HepG2 (cell line): ENCODE results near the gene LGR6. TPM values are rescaled to one million over a fixed set of nuclear protein-coding genes. Genes with fewer than 3 reads are reported as not detected.

Experiments
- ATAC-seq: fragments of 200-7000 bp; cut with Tn5 transposase; 3 replicates; pipeline ENCODE4 v1.9.1; 2020; ENCODE audit warnings: mild to moderate bottlenecking, moderate library complexity
- BruUV-seq: library from RNA; stranded (reverse); fragments of 400-500 nt; replicated peaks from 2 replicates; lab custom pipeline; 2021; lab: Mats Ljungman, UMichigan
- CTCF ChIA-PET: fragments of 300-600 bp; formaldehyde crosslinking; extraction: SDS; loops from one replicate; lab custom pipeline; 2021; ENCODE audit warnings: low total read pairs, inconsistent platforms, low intra/inter-chr PET ratio; lab: Yijun Ruan, JAX
- POLR2A ChIA-PET: fragments of 350-600 bp; sonication (Branson Sonifier 250); formaldehyde crosslinking; loops from one replicate; lab custom pipeline; 2020; ENCODE audit warnings: antibody characterized with exemption, inconsistent platforms; lab: Yijun Ruan, JAX
- DNase-seq: peaks from one replicate; pipeline ENCODE4 v3.0.0-alpha.2; 2015; ENCODE audit warnings: low spot score
- FAIRE-seq: peaks from 3 replicates; lab custom pipeline; 2011; peaks lifted over from hg19 to GRCh38; lab: Jason Lieb, UNC
- H2AFZ ChIP-seq: one replicate; pipeline ENCODE4 v1.6.1; 2011; ENCODE audit warnings: low read length, inconsistent platforms
- H3K27ac ChIP-seq: fragments of 300-600 bp; 3 replicates; pipeline ENCODE4 v1.8.0; 2011; ENCODE audit warnings: mixed run types, mild to moderate bottlenecking, mixed read lengths, low read length, inconsistent platforms; ENCODE audit not compliant: insufficient read depth; ENCODE audit errors: extremely low read length
- H3K27me3 ChIP-seq, 2 experiments: fragments of 200-600 bp in 1 of 2; 2 replicates in 1 of 2; 3 replicates in 1 of 2; pipeline versions ENCODE4 v1.6.0 to v1.8.0; 2011; ENCODE audit warnings: low read length in 2 of 2, mild to moderate bottlenecking in 2 of 2, moderate library complexity in 2 of 2, inconsistent platforms in 1 of 2; ENCODE audit not compliant: insufficient read depth in 2 of 2, control insufficient read depth in 1 of 2
- H3K36me3 ChIP-seq, 2 experiments: fragments of 200-600 bp in 1 of 2; replicated peaks in 1 of 2; 2 replicates in 1 of 2; 3 replicates in 1 of 2; pipeline versions ENCODE4 v1.5.1 to v1.8.0; 2011; ENCODE audit warnings: low read length in 2 of 2, inconsistent platforms in 1 of 2; ENCODE audit not compliant: insufficient read depth in 2 of 2, control insufficient read depth in 1 of 2
- H3K4me1 ChIP-seq: 2 replicates; pipeline ENCODE4 v1.5.1; 2012; ENCODE audit warnings: low read length, inconsistent platforms; ENCODE audit not compliant: insufficient read depth
- H3K4me2 ChIP-seq: 2 replicates; pipeline ENCODE4 v1.6.0; 2011; ENCODE audit warnings: low read depth, low read length, inconsistent platforms
- H3K4me3 ChIP-seq, 3 experiments: fragments of 200-600 bp in 1 of 3; sonication (generic), shearing (Covaris generic) in 1 of 3; replicated peaks in 1 of 3; 2 replicates each; pipeline ENCODE4 v1.5.1; 2011 to 2016; ENCODE audit warnings: low read length in 3 of 3, inconsistent platforms in 2 of 3, low read depth in 2 of 3, mild to moderate bottlenecking in 2 of 3, control low read depth in 1 of 3, mixed read lengths in 1 of 3; ENCODE audit not compliant: insufficient read depth in 1 of 3
- H3K79me2 ChIP-seq: one replicate; pipeline ENCODE4 v1.6.1; 2011; ENCODE audit warnings: low read length, inconsistent platforms; ENCODE audit not compliant: insufficient read depth
- H3K9ac ChIP-seq: 2 replicates; pipeline ENCODE4 v1.6.0; 2011; ENCODE audit warnings: mild to moderate bottlenecking, low read depth, low read length, inconsistent platforms; ENCODE audit not compliant: insufficient read depth
- H3K9me3 ChIP-seq: 2 replicates; pipeline ENCODE4 v1.5.1; 2012; ENCODE audit warnings: mild to moderate bottlenecking, low read length
- H4K20me1 ChIP-seq: 2 replicates; pipeline ENCODE4 v1.6.0; 2011; ENCODE audit warnings: inconsistent platforms, mild to moderate bottlenecking, low read length, moderate library complexity; ENCODE audit not compliant: insufficient read depth
- MXD4 ChIP-seq: IDR thresholded peaks from 2 replicates; pipeline ENCODE4 v1.6.1; 2016; ENCODE audit warnings: mild to moderate bottlenecking, missing biosample characterization, missing genetic modification reagents
- PAX8 ChIP-seq: sonication (generic); formaldehyde crosslinking; IDR thresholded peaks from 2 replicates; pipeline ENCODE4 v1.8.0; 2022; ENCODE audit warnings: mild to moderate bottlenecking, missing genetic modification reagents, borderline replicate concordance
- RBFOX2 ChIP-seq: fragments of 200-400 bp; formaldehyde crosslinking; IDR thresholded peaks from 2 replicates; pipeline ENCODE4 v1.6.1; 2017; ENCODE audit warnings: low read depth, mild to moderate bottlenecking, low read length
- SRF ChIP-seq: IDR thresholded peaks from 2 replicates; pipeline ENCODE4 v1.6.1; 2011; ENCODE audit warnings: mild to moderate bottlenecking, low read depth, low read length, moderate library complexity
- ZBTB42 ChIP-seq: sonication (generic); formaldehyde crosslinking; IDR thresholded peaks from 2 replicates; pipeline ENCODE4 v1.5.0; 2020; ENCODE audit warnings: mild to moderate bottlenecking, missing genetic modification reagents
- ZBTB8A ChIP-seq: sonication (generic); formaldehyde crosslinking; IDR thresholded peaks from 2 replicates; pipeline ENCODE4 v1.4.0; 2020; ENCODE audit warnings: mild to moderate bottlenecking, low read depth, missing genetic modification reagents, borderline replicate concordance
- ZC3H4 ChIP-seq: sonication (generic); formaldehyde crosslinking; IDR thresholded peaks from 2 replicates; pipeline ENCODE4 v1.4.0; 2020; ENCODE audit warnings: missing genetic modification reagents, borderline replicate concordance
- ZNF180 ChIP-seq: sonication (generic); formaldehyde crosslinking; IDR thresholded peaks from 2 replicates; pipeline ENCODE4 v1.4.0; 2020; ENCODE audit warnings: low read depth, missing genetic modification reagents, borderline replicate concordance
- ZNF382 ChIP-seq: sonication (generic); formaldehyde crosslinking; IDR thresholded peaks from 2 replicates; pipeline ENCODE4 v1.5.0; 2020; ENCODE audit warnings: missing genetic modification reagents, mild to moderate bottlenecking, borderline replicate concordance
- WGBS: methylation state at CpG from one replicate; pipeline ENCODE4 v1.1.6; 2017; ENCODE audit warnings: low lambda C conversion rate; 5-methylcytosine and 5-hydroxymethylcytosine counted together
- in situ Hi-C: cut with HindIII; loops from 2 replicates; pipeline ENCODE4 v1.10.0; 2017; ENCODE audit warnings: low pct_unique_long_range_greater_than_20kb; ENCODE audit not compliant: extremely low pct_ligation_motif_present
- intact Hi-C: fragments of 100-400 bp; cut with micrococcal nuclease; formaldehyde crosslinking; loops from one replicate; pipeline ENCODE4 v1.10.0; 2022; ENCODE audit not compliant: unreplicated experiment
- polyA plus RNA-seq, 8 experiments: library from polyadenylated mRNA; depleted of rRNA in 3 of 8; stranded (reverse) in 7 of 8; unstranded in 1 of 8; fragments of >200 nt; fragmentation: Illumina TruSeq in 4 of 8; extraction: Trizol in 4 of 8; gene quantifications; 2 replicates each; pipeline versions ENCODE4 v1.2.1 to v1.2.3, GENCODE V29; 2011 to 2016; ENCODE audit warnings: low read depth in 4 of 8, missing spikeins in 1 of 8, mixed read lengths in 1 of 8; ENCODE audit not compliant: insufficient read depth in 1 of 8
- total RNA-seq, 5 experiments: library from RNA; depleted of rRNA; stranded (reverse); fragments of >200 nt; fragmentation: Illumina TruSeq; extraction: Trizol; gene quantifications; 2 replicates each; pipeline ENCODE4 v1.2.3, GENCODE V29; 2016; ENCODE audit warnings: low read depth in 1 of 5
- TF ChIP-seq, protein P1 (sequence below): sonication (generic); formaldehyde crosslinking; IDR thresholded peaks from 2 replicates; pipeline ENCODE4 v1.9.0; 2021; ENCODE audit warnings: mild to moderate bottlenecking, missing genetic modification reagents
- TF ChIP-seq, protein P2 (sequence below): sonication (generic); formaldehyde crosslinking; IDR thresholded peaks from 2 replicates; pipeline ENCODE4 v1.5.0; 2020; ENCODE audit warnings: missing genetic modification reagents

LGR6 gene
- total and polyA plus RNA-seq, 2 of the 13 experiments (the other 11 are each of a cell fraction or from before 2014, with no cell fraction given) = 0.07 TPM; not detected in 1

DNA sequence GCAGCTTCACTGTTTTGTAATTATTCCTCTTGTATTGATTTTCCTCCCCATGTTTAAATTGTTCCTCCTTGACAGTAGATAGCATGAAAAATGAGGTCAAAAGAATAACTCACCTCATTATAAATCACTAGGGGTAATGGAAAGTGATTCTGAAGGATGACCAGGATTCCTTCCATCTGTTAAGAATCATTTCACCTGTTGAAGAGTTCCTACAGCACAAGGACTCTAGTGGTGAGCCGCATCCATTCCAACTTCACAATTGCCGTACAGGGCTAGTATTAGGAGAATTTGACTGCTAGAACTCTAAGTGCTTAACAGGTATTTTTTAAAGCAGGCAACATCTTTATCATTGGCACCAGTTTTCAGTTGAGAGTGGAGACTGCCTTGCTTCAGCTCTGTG lies 168.6 kb downstream of the LGR6 start:
- Histone ChIP-seq H3K27ac (no peak overlapping the region), H3K79me2 (peaks cover 37% of the 10 kb centered on the region), H3K4me3 (no peak overlapping the region), H2AFZ (no peak overlapping the region), H4K20me1 (no peaks in the 10 kb centered on the region), H3K9me3 (no peaks in the 10 kb centered on the region), H3K9ac (no peak overlapping the region), H3K36me3 (no peaks in the 10 kb centered on the region), H3K4me2 (no peak overlapping the region), H3K27me3 (no peaks in the 10 kb centered on the region), H3K4me1 (peaks cover 5% of the 10 kb centered on the region; the same call in 1 of the 2 replicates)
- no TSS peak for BruUV-seq
- WGBS = 92% methylated on average over 2 of the region's 2 CpGs
- TF ChIP-seq MXD4 (CRISPR knock-in tag) (no peak), ZNF382 (no peak), SRF (no peak), ZC3H4 (CRISPR knock-in tag) (no peak), PAX8 (CRISPR knock-in tag) (no peak), RBFOX2 (no peak), ZBTB8A (CRISPR knock-in tag) (no peak), ZNF180 (CRISPR knock-in tag) (no peak), ZBTB42 (no peak)
- TF ChIP-seq, protein P1, sequence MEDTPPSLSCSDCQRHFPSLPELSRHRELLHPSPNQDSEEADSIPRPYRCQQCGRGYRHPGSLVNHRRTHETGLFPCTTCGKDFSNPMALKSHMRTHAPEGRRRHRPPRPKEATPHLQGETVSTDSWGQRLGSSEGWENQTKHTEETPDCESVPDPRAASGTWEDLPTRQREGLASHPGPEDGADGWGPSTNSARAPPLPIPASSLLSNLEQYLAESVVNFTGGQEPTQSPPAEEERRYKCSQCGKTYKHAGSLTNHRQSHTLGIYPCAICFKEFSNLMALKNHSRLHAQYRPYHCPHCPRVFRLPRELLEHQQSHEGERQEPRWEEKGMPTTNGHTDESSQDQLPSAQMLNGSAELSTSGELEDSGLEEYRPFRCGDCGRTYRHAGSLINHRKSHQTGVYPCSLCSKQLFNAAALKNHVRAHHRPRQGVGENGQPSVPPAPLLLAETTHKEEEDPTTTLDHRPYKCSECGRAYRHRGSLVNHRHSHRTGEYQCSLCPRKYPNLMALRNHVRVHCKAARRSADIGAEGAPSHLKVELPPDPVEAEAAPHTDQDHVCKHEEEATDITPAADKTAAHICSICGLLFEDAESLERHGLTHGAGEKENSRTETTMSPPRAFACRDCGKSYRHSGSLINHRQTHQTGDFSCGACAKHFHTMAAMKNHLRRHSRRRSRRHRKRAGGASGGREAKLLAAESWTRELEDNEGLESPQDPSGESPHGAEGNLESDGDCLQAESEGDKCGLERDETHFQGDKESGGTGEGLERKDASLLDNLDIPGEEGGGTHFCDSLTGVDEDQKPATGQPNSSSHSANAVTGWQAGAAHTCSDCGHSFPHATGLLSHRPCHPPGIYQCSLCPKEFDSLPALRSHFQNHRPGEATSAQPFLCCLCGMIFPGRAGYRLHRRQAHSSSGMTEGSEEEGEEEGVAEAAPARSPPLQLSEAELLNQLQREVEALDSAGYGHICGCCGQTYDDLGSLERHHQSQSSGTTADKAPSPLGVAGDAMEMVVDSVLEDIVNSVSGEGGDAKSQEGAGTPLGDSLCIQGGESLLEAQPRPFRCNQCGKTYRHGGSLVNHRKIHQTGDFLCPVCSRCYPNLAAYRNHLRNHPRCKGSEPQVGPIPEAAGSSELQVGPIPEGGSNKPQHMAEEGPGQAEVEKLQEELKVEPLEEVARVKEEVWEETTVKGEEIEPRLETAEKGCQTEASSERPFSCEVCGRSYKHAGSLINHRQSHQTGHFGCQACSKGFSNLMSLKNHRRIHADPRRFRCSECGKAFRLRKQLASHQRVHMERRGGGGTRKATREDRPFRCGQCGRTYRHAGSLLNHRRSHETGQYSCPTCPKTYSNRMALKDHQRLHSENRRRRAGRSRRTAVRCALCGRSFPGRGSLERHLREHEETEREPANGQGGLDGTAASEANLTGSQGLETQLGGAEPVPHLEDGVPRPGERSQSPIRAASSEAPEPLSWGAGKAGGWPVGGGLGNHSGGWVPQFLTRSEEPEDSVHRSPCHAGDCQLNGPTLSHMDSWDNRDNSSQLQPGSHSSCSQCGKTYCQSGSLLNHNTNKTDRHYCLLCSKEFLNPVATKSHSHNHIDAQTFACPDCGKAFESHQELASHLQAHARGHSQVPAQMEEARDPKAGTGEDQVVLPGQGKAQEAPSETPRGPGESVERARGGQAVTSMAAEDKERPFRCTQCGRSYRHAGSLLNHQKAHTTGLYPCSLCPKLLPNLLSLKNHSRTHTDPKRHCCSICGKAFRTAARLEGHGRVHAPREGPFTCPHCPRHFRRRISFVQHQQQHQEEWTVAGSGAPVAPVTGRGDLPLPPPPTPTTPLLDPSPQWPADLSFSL = no peak
- TF ChIP-seq, protein P2, sequence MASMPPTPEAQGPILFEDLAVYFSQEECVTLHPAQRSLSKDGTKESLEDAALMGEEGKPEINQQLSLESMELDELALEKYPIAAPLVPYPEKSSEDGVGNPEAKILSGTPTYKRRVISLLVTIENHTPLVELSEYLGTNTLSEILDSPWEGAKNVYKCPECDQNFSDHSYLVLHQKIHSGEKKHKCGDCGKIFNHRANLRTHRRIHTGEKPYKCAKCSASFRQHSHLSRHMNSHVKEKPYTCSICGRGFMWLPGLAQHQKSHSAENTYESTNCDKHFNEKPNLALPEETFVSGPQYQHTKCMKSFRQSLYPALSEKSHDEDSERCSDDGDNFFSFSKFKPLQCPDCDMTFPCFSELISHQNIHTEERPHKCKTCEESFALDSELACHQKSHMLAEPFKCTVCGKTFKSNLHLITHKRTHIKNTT (CRISPR knock-in tag) = no peak
- in situ Hi-C loops (no loop called here), intact Hi-C loops (no loop called here)
- POLR2A ChIA-PET = no interaction called here
- CTCF ChIA-PET = no interaction called here
- FAIRE-seq = no peak
- no peak for DNase-seq
- ATAC-seq = no peak
